ENCODE measurements around the gene SCP2. TPM values are rescaled to one million over a fixed set of nuclear protein-coding genes. Genes with fewer than 3 reads are reported as not detected.
"Not testable (repeated sequence)": the region's sequence is repeated elsewhere in the genome, so short reads cannot be mapped to it uniquely, and the experiment has no call there.

The SCP2 gene
- total RNA-seq, 6 experiments from 2014 or later: 207 to 885 (median 634) TPM

- TF ChIP-seq CTCF (IDR thresholded peaks at IDR 0.05): no peak
- TF ChIP-seq POLR2A (IDR thresholded peaks at IDR 0.05): no peak
- Histone ChIP-seq H3K36me3 (peaks cover 4 to 91% (median 34%) of the 10 kb centered on the region in 4 donors), H3K4me1 (no peaks in the 10 kb centered on the region), H3K4me3 (no peak overlapping the region), H3K27ac (no peak overlapping the region), H3K9me3 (no peaks in the 10 kb centered on the region), H3K27me3 (no peaks in the 10 kb centered on the region)
- DNase-seq (no peak), ATAC-seq (no peak)
- 91% methylated on average over 3 of the region's 3 CpGs for WGBS (ENCODE audit: insufficient coverage, low coverage, low lambda C conversion rate, missing lambda C conversion rate)
- intact Hi-C loops (cut with DNase I): no loop called here
These were observed 46.8 kb downstream of the SCP2 start for GRCh38 chr1:52973841-52974240.

DNA sequence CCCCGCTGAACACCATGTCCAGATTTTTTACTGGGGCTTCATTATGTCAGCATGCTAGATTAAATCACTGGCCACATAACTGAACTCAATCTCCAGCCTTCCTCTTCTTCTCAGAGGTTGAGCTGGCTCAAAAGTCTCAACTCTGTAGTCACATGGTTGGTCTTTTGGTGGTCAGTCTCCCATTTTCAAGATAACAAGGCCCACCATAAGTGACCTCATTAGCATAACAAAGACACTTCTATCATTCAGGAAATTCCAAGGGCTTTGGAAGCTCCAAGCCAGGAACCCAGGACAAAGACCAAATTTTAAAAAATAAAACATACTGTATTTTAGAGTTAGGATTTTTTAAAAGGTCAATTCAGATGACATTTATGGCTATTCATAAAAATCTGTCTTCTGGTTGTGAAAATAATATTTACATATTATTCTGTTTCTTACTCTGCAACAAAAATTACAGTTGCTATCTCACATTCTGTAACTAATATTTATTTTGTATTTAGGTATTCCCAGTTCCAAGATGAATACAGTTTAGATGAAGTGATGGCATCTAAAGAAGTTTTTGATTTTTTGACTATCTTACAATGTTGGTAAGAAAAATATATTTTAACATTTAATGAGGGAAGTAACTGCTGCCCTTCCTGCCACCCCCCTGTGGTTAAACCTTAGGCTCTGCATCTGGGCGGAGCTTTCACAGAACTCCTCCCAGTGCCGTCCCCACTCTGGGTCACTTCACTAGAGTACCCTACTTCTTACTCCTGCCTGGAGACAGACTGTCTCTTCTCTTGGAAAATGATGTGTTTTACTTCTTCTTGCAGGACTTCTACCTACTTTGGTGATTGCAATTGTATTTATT, 49.3 kb downstream of the SCP2 start:
- Histone ChIP-seq H3K36me3 (peaks cover 4 to 97% (median 48%) of the 10 kb centered on the region in 4 donors), H3K9me3 (no peaks in the 10 kb centered on the region), H3K4me3 (no peak overlapping the region), H3K4me1 (no peaks in the 10 kb centered on the region), H3K27ac (no peak overlapping the region), H3K27me3 (no peaks in the 10 kb centered on the region)
- peak in 2 of 4 donors; percentile 31 to 53 for ATAC-seq
- 83% methylated on average over 2 of the region's 3 CpGs for WGBS (ENCODE audit: insufficient coverage, low coverage, low lambda C conversion rate, missing lambda C conversion rate)
- no peak for TF ChIP-seq CTCF (IDR thresholded peaks at IDR 0.05)
- TF ChIP-seq POLR2A (IDR thresholded peaks at IDR 0.05): no peak
- no peak for DNase-seq
- intact Hi-C loops (cut with DNase I): no loop called here

DNA sequence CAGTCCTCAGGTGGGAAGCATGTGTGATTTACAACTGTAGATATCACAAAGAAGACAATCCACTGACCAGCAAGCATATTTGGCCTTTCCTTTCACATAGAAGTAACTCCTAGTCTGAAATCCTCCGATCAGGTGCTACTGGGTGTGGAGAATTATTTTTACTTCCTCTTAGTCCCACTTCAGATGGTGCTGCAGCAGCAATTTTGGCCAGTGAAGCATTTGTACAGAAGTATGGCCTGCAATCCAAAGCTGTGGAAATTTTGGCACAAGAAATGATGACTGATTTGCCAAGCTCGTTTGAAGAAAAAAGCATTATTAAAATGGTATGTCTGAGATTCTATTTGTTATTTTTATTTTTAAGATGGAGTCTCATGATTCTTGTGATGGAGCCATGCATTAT, 51.0 kb downstream of the SCP2 start:
- Histone ChIP-seq H3K4me1 (no peaks in the 10 kb centered on the region), H3K27ac (no peak overlapping the region), H3K9me3 (no peaks in the 10 kb centered on the region), H3K27me3 (no peaks in the 10 kb centered on the region), H3K4me3 (no peak overlapping the region), H3K36me3 (peaks cover 4 to 99% (median 55%) of the 10 kb centered on the region in 4 donors)
- ATAC-seq: no peak
- DNase-seq: no peak
- 25% methylated on average over 1 of the region's 2 CpGs for WGBS (ENCODE audit: insufficient coverage, low coverage, low lambda C conversion rate, missing lambda C conversion rate)
- no peak for TF ChIP-seq CTCF (IDR thresholded peaks at IDR 0.05)
- intact Hi-C loops (cut with DNase I): no loop called here

- intact Hi-C loops (cut with DNase I); DNase-seq; H3K27ac ChIP-seq; H3K4me3 ChIP-seq; H3K27me3 ChIP-seq; ATAC-seq; H3K9me3 ChIP-seq: not testable (repeated sequence)
- H3K36me3 ChIP-seq: peaks cover 0 to 76% (median 25%) of the 10 kb centered on the region in 4 donors
- peaks cover 0 to 11% (median 0%) of the 10 kb centered on the region in 4 donors for H3K4me1 ChIP-seq
These were observed 65.7 kb downstream of the SCP2 start for GRCh38 chr1:52992733-52993132.

DNA sequence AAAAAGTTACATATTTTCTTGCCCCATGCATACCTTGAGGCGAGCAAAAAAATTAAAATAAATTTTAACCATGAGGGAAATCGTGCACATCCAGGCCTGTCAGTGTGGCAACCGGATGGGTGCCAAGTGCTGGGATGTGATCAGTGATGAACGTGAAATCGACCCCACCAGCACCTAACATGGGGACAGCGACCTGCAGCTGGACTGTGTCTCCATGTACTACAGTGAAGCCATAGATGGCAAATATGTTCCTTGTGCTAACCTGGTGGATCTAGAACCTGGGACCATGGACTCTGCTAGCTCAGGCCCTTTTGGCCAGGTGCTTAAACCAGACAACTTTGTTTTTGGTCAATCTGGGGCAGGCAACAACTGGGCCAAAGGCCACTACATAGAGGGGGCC, 67.6 kb downstream of the SCP2 start:
- no peaks in the 10 kb centered on the region for H3K9me3 ChIP-seq
- peaks cover 0 to 2% (median 0%) of the 10 kb centered on the region in 4 donors for H3K4me1 ChIP-seq
- ATAC-seq: peak in 3 of 4 donors; percentile 9 to 17 (median 15)
- intact Hi-C loops (cut with DNase I): no loop called here
- no peak for DNase-seq
- H3K27me3 ChIP-seq: no peaks in the 10 kb centered on the region
- H3K36me3 ChIP-seq: peaks cover 0 to 57% (median 16%) of the 10 kb centered on the region in 4 donors
- 85% methylated on average over 5 of the region's 6 CpGs for WGBS (ENCODE audit: insufficient coverage, low coverage, low lambda C conversion rate, missing lambda C conversion rate)
- no peak overlapping the region for H3K27ac ChIP-seq
- no peak overlapping the region for H3K4me3 ChIP-seq
- TF ChIP-seq POLR2A (IDR thresholded peaks at IDR 0.05): no peak

Data from right lobe of liver (tissue), 6 donors.